ENCODE measurements around the gene THEM5.
"Not testable (repeated sequence)": the region's sequence is repeated elsewhere in the genome, so short reads cannot be mapped to it uniquely, and the experiment has no call there.

The THEM5 gene, protein sequence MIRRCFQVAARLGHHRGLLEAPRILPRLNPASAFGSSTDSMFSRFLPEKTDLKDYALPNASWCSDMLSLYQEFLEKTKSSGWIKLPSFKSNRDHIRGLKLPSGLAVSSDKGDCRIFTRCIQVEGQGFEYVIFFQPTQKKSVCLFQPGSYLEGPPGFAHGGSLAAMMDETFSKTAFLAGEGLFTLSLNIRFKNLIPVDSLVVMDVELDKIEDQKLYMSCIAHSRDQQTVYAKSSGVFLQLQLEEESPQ

DNA sequence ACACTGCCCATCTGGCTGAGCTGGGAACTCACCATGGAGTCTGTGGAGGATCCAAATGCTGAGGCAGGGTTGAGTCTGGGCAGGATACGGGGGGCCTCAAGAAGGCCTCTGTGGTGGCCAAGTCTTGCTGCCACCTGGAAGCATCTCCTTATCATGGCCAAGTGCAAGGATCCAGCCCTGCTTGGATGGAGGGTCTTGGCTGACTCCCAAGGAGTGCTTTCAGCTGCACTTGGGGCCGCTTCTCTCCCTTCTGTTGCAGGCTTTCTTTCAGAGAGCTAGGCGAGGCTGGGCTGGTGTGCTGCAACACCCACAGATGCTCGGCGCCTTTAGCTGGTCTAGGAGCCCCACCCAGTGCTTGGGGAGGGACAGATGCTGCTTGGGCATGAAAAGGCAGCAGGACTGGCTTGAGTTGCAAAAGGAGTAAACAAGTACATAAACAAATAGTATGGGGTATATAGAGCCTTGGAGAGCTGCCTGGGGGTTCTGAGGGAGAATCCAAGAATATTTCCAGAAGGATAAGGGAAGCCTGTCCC, at the start of gene THEM5:
THEM5 (minus strand) TSS at position 302 of the 533 bp plus-strand sequence; CDS start at position 155, 147 bp downstream.
- no peak for DNase-seq (ENCODE audit: low spot score)

DNA sequence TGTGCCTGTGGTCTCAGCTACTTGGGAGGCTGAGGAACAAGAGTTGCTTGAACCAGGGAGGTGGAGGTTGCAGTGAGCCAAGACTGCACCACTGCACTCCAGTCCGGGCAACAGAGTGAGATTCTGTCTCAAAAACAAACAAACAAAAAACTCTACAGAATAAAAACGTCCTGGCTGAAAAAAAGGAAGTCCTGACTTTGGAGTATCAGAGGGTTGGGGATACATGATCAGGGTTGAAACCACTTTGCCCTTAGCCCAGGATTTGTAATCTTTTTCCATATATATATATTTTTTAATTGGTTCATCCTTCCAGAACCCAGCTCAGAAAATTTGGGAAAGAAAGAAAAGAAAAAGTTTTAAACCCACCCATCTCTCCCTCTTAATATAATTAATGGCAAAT, 49.3 kb upstream of the THEM5 start:
- no peak for DNase-seq (ENCODE audit: low spot score)

DNA sequence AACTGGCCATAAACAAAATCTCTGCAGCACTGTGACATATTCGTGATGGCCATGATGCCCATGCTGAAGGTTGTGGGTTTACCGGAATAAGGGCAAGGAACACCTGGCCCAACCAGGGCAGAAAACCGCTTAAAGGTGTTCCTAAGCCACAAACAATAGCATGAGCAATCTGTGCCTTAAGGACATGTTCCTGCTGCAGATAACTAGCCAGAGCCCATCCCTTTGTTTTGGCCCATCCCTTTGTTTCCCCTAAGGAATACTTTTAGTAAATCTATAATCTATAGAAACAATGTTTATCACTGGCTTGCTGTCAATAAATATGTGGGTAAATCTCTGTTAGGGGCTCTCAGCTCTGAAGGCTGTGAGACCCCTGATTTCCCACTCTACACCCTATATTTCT, 47.3 kb upstream of the THEM5 start:
- DNase-seq (ENCODE audit: low spot score): not testable (repeated sequence)

DNA sequence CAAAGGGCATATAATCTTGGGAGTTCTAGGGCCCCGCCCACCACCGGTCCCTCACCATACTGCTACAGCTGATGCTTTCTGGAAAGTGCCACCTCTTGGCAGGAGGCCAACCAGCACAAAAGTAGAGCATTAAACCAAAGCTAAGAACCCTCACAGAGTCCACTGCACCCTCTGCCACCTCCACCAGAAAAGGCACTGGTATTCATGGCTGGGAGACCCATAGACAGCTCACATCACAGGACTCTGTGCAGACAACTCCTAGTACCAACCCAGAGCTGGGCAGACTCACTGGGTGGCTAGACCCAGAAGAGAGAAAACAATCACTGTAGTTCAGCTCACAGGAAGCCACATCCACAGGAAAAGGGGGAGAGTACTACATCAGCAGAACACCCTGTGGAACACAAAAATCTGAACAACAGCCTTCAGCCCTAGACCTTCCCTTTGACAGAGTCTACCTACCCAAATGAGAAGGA, 45.0 kb upstream of the THEM5 start:
- DNase-seq (ENCODE audit: low spot score): peak; percentile 81

DNA sequence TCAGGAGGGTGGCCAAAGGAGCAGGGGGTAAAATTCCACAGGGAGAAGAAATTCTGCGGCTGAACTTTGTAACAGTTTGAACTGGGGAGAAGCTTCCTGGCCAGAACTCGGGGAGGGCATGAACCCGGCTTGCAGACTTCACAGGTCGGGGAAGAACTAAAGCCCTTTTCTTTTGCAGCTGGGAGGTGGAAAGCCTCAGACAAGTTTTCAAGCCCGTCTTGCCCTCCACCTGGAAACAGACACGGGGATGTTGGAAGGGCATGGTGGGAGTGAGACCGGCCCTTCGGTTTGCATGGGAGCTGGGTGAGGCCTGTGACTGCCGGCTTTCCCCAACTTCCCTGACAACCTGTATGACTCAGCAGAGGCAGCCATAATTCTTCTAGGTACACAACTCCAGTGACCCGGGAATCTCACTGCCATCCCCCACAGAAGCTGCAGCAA, 44.5 kb upstream of the THEM5 start:
- no peak for DNase-seq (ENCODE audit: low spot score)

DNA sequence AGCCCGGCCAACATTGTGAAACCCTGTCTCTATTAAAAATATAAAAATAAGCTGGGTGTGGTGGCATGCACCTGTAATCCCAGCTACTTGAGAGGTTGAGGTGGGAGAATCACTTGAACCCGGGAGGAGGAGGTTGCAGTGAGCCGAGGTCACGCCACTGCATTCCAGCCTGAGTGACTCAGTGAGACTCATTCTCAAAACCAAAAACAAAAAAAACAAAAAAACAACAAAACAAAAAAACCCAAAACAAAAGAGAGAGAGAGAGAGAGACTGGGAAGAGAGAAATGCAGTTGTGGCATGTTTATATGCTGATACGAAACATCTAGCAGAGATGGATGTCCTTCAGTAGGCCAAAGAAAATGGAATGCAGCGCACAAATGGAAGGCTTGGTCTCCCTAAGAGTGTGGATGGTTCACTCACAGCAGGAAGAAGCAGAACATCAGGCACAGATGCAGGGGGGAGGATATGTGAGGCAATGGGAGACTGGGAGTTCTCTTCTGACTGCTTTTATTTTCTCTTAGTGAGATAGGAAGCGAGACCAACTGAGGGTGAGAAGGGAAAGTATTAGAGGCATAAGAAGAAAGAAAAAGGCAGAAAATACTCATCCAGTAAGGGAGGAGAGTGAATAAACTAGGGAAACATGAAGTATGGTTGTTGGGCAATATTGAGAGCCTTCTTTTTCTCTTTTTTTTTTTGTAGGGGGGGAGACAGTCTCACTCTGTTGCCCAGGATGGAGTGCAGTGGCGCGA, 39.8 kb upstream of the THEM5 start:
- no peak for DNase-seq (ENCODE audit: low spot score)

DNA sequence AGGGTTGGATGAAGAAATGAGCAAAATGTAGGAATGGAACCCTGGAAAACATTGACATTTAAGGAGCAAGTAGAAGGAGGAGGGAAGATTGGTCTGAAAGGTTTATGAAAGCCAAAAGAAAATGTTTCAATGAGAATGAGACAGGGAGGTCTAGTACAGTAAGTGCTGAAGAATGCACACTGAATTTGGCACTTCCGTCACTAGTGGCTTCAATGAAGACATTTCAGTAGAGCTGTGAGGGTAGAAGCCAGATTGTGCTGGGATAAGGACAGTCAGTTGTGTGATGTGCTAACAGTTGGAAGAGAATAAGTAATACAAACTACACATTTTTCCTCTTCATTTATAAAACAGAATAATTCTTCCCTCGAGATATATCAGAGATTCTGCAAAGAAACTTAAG, 38.7 kb upstream of the THEM5 start:
- DNase-seq (ENCODE audit: low spot score): no peak

DNA sequence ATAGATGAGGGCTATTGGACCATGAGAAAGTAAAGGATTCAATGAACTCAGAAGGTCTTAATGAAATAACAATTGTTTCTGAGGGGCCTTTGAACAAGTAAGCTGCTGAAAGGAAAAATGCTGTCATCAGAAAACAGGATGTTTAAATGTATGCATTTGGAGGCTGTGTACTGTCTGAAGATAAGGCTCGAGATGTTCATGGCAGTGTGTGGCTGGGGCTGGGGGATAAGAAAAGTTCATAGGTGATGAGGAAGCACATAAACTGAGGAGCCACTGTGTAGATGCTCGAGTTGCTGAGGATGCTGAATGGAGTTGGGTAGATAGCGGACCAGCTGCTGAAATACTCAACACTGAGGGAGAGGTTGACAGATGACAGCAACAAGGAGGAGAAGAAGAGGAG, 38.0 kb upstream of the THEM5 start:
- DNase-seq (ENCODE audit: low spot score): peak; percentile 18

DNA sequence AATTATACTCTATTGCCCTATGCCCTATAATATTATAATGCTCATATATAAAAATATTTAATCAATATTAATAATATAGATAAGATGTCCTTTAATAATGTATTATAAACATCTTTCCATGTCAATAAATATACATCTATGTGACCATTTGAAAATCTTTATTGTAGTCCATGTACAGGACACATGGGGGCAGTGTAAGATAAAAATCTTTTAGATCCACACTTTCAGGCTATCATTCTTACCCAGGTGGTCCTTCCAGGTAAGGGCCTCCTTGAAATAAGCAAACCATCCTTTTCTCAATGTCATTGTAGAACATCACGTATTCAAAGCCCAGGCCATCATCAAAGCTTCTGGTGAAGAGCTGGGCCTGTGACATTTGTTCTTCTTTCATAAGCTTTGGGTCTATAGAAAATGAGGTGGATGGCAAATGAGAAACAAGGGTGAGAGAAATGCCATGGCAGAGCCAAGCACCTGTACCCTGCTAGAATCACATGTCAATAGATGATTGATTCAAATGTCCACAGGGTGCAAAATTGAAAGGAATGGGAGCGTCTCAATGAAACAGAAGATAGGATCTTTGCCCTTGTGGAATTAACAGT, 35.6 kb upstream of the THEM5 start:
- DNase-seq (ENCODE audit: low spot score): peak; percentile 47

DNA sequence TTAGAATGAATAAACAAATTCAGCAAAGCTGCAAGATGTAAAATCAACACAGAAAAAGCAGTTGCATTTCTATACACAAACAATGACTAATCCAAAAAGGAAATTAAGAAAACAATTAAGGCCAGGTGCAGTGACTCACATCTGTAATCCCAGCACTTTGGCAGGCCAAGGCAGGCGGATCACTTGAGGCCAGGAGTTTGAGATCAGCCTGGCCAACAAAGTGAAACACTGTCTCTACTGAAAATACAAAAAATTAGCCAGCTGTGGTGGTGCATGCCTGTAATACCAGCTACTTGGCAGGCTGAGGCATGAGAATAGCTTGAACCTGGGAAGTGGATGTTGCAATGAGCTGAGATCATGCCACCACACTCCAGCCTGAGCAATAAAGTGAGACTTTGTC, 33.5 kb upstream of the THEM5 start:
- DNase-seq (ENCODE audit: low spot score): no peak

DNA sequence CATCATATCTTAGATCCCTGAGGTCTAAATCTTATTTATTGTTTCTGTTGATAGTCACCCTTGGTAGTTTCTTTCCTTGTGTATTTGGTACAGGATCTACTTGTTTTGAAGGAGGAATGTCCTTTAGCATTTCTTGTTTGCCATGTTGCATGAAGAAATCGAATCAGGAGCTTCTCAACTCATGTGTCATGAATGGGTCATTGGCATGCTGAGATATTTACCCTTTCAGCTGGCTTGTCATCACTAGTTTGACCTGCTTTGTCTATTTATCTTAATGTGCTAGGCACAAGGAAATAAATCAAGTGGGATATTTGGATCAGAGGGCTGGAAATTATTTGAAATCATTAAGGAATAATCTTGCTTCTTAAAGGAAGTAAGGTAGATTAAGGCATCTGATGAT, 32.0 kb upstream of the THEM5 start:
- DNase-seq (ENCODE audit: low spot score): no peak

DNA sequence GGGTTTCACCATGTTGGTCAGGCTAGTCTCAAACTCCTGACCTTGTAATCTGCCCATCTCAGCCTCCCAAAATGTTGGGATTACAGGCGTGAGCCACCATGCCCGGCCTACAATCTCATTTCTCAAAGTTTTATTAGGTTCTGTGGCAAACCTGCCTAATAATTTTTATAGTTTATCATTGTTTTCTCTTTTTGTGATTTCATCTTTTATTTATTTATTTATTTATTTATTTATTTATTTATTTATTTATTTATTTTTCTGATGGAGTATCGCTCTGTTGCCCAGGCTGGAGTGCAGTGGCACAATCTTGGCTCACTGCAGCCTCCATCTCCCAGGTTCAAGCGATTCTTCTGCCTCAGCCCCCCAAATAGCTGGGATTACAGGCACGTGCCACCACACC, 31.4 kb upstream of the THEM5 start:
- DNase-seq (ENCODE audit: low spot score): not testable (repeated sequence)

DNA sequence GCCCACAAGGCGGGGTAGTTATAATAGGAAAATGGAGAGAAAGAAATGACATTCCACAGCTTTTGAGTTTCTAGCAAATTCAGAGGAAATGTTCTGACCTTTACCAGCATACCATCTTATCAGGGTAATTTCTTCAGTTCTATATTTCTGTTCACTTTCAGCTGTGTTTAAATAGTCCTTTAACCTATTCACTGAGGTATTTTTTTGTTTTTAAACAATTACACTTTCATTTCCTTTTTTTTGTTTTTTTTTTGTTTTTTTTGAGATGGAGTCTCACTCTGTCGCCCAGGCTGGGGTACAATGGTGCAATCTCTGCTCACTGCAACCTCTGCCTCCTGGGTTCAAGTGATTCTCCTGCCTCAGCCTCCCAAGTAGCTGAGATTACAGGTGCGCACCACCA, 30.9 kb upstream of the THEM5 start:
- not testable (repeated sequence) for DNase-seq (ENCODE audit: low spot score)

DNA sequence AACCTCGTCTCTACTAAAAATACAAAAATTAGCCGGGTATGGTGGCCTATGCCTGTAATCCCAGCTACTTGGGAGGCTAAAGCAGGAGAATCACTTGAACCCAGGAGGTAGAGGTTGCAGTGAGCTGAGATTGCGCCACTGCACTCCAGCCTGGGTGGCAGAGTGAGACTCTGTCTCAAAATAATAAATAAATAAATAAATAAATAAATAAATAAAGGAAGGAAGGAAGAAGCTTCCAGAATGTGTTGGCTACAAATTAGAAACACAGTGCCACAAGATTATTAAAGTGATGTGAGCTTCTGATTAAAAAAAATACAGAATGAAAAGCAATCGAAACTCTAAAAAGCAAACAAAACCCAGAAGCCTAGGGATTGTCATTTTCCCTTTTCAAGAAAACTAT, 30.4 kb upstream of the THEM5 start:
- DNase-seq (ENCODE audit: low spot score): not testable (repeated sequence)

DNA sequence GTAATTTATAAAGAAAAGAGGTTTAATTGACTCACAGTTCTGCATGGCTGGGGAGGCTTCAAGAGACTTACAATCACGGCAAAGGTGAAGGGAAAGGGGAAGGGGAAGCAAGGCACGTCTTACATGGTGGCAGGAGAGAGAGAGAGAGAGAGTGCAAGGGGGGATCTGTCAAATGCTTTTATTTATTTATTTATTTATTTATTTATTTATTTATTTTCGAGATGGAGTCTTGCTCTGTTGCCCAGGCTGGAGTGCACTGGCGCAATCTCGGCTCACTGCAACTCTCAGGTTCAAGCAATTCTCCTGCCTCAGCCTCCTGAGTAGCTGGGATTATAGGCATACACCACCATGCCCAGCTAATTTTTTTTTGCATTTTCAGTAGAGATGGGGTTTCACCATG, 29.4 kb upstream of the THEM5 start:
- not testable (repeated sequence) for DNase-seq (ENCODE audit: low spot score)

DNA sequence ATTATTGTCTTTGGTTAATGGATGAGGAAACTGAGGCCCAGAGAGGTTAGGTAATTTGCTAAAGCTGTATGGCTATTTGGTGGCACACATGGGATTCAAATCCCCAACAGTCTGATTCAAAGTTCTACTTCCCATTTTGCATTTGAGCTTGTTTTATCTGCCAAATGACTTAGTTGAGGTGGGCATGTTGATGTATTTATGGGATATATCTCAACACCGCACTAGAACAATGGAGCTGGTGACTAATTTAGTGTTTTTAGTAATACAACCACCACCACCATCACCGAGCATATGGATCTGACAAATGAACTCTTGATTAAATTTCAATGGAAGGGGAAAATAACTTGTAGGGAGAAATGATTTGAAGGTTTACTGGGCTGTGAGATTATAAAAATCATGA, 29.0 kb upstream of the THEM5 start:
- DNase-seq (ENCODE audit: low spot score): no peak

DNA sequence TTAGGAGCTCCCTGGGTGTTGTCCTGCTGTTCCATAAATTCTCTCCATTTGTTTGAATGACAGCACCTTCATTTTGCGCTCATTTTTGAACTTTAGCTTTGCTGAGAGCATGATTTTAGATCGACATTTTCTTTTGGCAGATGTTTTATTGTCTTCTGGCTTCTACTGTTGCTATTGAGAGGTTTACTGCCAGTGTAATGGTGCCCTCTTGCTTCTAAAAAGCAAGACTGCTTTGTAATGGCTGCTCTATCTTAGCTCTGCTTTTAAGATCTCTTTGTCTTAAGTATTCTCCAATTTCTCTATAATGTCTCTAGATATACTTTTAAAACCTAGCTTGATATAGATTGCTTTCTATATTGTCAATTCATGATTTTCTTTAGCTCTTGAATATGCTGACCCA, 28.0 kb upstream of the THEM5 start:
- no peak for DNase-seq (ENCODE audit: low spot score)

DNA sequence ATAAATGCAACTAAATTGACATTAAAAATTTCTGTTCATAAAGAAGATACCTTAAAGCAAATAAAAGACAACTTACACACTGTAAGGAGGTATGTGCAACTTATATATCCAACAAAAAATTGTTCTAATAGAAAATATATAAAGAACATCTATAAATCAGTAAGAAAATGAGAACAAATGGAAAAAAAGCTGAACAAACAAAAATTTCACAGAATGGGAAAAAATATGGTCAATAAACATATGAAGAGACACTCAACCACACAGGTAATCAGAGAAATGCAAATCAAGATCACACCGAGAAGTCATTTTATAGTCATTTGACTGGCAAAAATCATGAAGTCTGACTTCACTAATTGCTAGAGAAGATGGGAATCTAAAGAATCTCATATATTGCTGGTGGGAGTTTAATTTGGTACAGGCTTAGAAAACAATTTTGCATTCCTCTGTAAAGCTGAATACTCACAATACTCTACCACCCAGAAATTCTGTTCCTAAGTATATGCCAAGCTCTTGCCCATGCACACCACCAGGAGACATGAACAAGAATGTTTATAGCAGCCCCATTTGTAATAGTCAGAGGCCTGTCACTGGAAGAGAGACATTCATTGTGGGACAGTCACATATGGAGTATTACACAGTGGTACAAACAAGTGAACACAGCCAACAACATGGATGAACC, 22.0 kb upstream of the THEM5 start:
- DNase-seq (ENCODE audit: low spot score): no peak

DNA sequence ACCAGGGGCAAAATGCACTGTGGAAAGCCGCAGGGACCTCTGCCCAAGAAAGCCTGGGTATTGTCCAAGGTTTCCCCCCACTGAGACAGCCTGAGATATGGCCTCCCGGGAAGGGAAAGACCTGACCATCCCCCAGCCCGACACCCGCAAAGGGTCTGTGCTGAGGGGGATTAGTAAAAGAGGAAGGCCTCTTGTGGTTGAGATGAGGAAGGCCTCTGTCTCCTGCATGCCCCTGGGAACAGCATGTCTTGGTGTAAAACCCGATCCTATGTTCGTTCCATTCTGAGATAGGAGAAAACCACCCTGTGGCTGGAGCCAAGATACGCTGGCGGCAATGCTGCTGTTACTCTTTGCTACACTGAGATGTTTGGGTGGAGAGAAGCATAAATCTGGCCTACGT, 19.3 kb upstream of the THEM5 start:
- DNase-seq (ENCODE audit: low spot score): not testable (repeated sequence)

DNA sequence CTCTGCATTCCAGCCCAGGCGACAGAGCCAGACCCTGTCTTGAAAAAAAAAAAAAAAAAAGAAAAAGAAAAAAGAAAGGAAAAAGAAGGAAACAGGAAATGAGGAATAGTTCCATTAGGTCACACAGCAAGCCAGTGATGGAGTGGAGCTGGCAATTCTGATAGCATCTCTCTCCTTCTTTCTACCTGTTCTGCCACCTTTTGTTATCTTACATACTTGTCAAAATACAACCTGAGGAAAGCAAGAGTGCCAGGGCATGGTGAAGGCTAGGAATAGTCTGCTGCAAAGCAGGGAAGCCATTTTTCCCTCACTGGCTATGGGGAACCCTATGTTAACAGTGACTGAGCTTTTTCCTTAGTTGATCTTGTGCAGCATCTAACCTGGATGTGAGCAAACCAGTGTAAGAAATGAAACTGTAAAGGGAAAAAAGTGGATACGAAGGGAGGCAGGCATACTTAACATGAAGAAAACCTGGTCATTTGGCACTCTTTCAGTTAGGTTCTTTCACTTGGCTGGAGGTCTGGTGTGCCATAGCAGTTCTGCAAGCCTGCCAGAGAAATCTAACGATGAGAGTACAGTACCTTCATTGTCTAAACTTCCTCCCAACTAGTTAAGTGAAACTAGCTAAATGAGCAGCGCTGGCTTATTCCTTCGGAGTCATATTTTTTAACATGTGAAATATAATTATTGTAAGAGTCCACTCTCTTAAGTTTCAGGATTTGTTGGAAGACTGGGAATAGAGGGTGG, 17.9 kb upstream of the THEM5 start:
- DNase-seq (ENCODE audit: low spot score): no peak

DNA sequence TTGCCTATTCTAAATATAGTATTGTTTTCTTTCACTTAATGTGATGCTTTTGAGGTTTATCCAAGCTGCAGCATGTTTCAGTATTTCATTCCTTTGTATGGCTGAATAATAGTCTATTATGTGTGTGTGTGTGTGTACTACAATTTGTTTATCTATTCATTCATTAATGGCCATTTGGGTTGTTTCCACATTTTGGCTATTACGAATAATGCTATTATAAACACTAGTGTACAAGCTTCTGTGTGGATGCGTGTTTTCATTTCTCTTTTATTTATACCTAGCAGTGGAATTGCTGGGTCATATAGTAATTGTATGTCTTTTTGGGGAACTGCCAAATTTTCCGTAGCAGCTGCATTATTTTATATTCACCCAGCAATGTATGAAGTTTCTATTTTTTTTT, 15.0 kb upstream of the THEM5 start:
- no peak for DNase-seq (ENCODE audit: low spot score)

Data from CD4-positive, alpha-beta T cell treated with Interleukin-2 at 100 ng/mL for 4 hours (primary cell).